ENCODE data around the gene VPS41. TPM values are rescaled to one million over a fixed set of nuclear protein-coding genes. Genes with fewer than 3 reads are reported as not detected.

VPS41 gene
- total and polyA plus RNA-seq, 2 of the 13 experiments (the other 11 are each of a cell fraction or from before 2014, with no cell fraction given) = 12.1 to 43.4 TPM

GRCh38 chr7:38932509-38933168 is 23.6 kb upstream of the VPS41 start (continued):
- TF ChIP-seq CTCF (CRISPR knock-in tag; IDR thresholded peaks at IDR 0.05) = peak; percentile 75
- 0 out of 2 replicates have a peak, but pooled peaks have one; percentile 28 for TF ChIP-seq RAD21 (CRISPR knock-in tag; IDR thresholded peaks at IDR 0.05)
- TF ChIP-seq ASH2L (IDR thresholded peaks at IDR 0.05; ENCODE audit: insufficient read length, low read depth, low read length) = peak; percentile 23
- TF ChIP-seq TBL1XR1 (IDR thresholded peaks at IDR 0.05; ENCODE audit: borderline replicate concordance, low read length, partially characterized antibody) = no peak

- FAIRE-seq (no peak), DNase-seq (ENCODE audit: low spot score) (no peak), ATAC-seq (no peak)
- CTCF ChIA-PET (ENCODE audit: low intra/inter-chr PET ratio, low total read pairs) = no interaction called here
- no peaks in the 10 kb centered on the region for H3K79me2 ChIP-seq (ENCODE audit: insufficient read depth, low read length)
- H3K4me3 ChIP-seq (replicated peaks in 1 of 3; ENCODE audit: insufficient read depth in 1 of 3, low read depth in 2 of 3, low read length in 3 of 3) = no peak overlapping the region
- H3K4me1 ChIP-seq (ENCODE audit: insufficient read depth, low read length) = no peaks in the 10 kb centered on the region
- no peak overlapping the region for H3K4me2 ChIP-seq (ENCODE audit: low read depth, low read length)
- intact Hi-C loops (cut with micrococcal nuclease; ENCODE audit: unreplicated experiment) = no loop called here
- in situ Hi-C loops (cut with HindIII; ENCODE audit: extremely low pct_ligation_motif_present, low pct_unique_long_range_greater_than_20kb) = loop anchor here (5.0 kb wide), 2 partner anchors 538 to 588 kb away; no protein-coding TSS in a partner anchor
- BruUV-seq (replicated peaks) = no TSS peak
- H2AFZ ChIP-seq (ENCODE audit: low read length) = no peak overlapping the region
- no peak overlapping the region for H3K9ac ChIP-seq (ENCODE audit: insufficient read depth, low read depth, low read length)
- 69% methylated on average over 7 of the region's 7 CpGs for WGBS (ENCODE audit: low lambda C conversion rate)
- POLR2A ChIA-PET = no interaction called here
- no peaks in the 10 kb centered on the region for H4K20me1 ChIP-seq (ENCODE audit: insufficient read depth, low read length)
- H3K27ac ChIP-seq (ENCODE audit: extremely low read length, insufficient read depth, low read length) = no peak overlapping the region
- no peaks in the 10 kb centered on the region for H3K36me3 ChIP-seq (replicated peaks in 1 of 2; ENCODE audit: control insufficient read depth in 1 of 2, insufficient read depth in 2 of 2, low read length in 2 of 2)
- no peaks in the 10 kb centered on the region for H3K27me3 ChIP-seq (ENCODE audit: control insufficient read depth in 1 of 2, insufficient read depth in 2 of 2, low read length in 2 of 2)
- TF ChIP-seq ZNF839 (CRISPR knock-in tag; IDR thresholded peaks at IDR 0.05; ENCODE audit: borderline replicate concordance) (no peak), ZNF556 (CRISPR knock-in tag; IDR thresholded peaks at IDR 0.05; ENCODE audit: borderline replicate concordance) (no peak), ZNF264 (CRISPR knock-in tag; IDR thresholded peaks at IDR 0.05) (no peak), TGIF2 (CRISPR knock-in tag; IDR thresholded peaks at IDR 0.05) (no peak), BCL3 (CRISPR knock-in tag; IDR thresholded peaks at IDR 0.05) (no peak), KAT2B (IDR thresholded peaks at IDR 0.05; ENCODE audit: borderline replicate concordance, low read depth, low read length) (no peak)
- H3K9me3 ChIP-seq (ENCODE audit: low read length) = no peaks in the 10 kb centered on the region
Measured at GRCh38 chr7:38929460-38930171, 20.6 kb upstream of the VPS41 start.

All from HepG2 (cell line).